ENCODE results near the gene TMEM92. TPM values are rescaled to one million over a fixed set of nuclear protein-coding genes. Genes with fewer than 3 reads are reported as not detected.

TMEM92 gene
- total RNA-seq, 2 experiments from 2014 or later = not detected

- POLR2A ChIA-PET = no interaction called here
- Histone ChIP-seq H3K27ac (ENCODE audit: low read depth, low read length, poor library complexity, severe bottlenecking) (no peak overlapping the region), H3K9me3 (ENCODE audit: low read length) (no peaks in the 10 kb centered on the region), H4K20me1 (ENCODE audit: insufficient read depth, low read length) (no peaks in the 10 kb centered on the region), H3K9me2 (ENCODE audit: insufficient read depth, low read length) (no peaks in the 10 kb centered on the region), H3K4me1 (ENCODE audit: insufficient read depth, low read length, poor library complexity, severe bottlenecking) (no peaks in the 10 kb centered on the region), H2AFZ (ENCODE audit: low read length) (no peak overlapping the region), H3K4me3 (ENCODE audit: low read depth, low read length, poor library complexity, severe bottlenecking) (no peak overlapping the region), H3K36me3 (ENCODE audit: insufficient read depth, low read length) (no peaks in the 10 kb centered on the region), H3K79me2 (ENCODE audit: insufficient read depth, low read depth, low read length) (no peaks in the 10 kb centered on the region), H3K4me2 (ENCODE audit: low read length) (no peak overlapping the region)
- TF ChIP-seq EZH2phosphoT487 (IDR thresholded peaks at IDR 0.05; ENCODE audit: borderline replicate concordance, low read depth, low read length) = no peak
- TF ChIP-seq, protein P1, sequence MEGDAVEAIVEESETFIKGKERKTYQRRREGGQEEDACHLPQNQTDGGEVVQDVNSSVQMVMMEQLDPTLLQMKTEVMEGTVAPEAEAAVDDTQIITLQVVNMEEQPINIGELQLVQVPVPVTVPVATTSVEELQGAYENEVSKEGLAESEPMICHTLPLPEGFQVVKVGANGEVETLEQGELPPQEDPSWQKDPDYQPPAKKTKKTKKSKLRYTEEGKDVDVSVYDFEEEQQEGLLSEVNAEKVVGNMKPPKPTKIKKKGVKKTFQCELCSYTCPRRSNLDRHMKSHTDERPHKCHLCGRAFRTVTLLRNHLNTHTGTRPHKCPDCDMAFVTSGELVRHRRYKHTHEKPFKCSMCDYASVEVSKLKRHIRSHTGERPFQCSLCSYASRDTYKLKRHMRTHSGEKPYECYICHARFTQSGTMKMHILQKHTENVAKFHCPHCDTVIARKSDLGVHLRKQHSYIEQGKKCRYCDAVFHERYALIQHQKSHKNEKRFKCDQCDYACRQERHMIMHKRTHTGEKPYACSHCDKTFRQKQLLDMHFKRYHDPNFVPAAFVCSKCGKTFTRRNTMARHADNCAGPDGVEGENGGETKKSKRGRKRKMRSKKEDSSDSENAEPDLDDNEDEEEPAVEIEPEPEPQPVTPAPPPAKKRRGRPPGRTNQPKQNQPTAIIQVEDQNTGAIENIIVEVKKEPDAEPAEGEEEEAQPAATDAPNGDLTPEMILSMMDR (conservative IDR thresholded peaks at IDR 0.05; ENCODE audit: low read length) = no peak
- intact Hi-C loops (cut with micrococcal nuclease; ENCODE audit: unreplicated experiment) = no loop called here
- CTCF ChIA-PET (ENCODE audit: unreplicated experiment) = no interaction called here
- DNase-seq (ENCODE audit: low spot score) = no peak
- BruUV-seq (replicated peaks) = no TSS peak
These were observed 6.7 kb downstream of the TMEM92 start for GRCh38 chr17:50280801-50281441.

DNA sequence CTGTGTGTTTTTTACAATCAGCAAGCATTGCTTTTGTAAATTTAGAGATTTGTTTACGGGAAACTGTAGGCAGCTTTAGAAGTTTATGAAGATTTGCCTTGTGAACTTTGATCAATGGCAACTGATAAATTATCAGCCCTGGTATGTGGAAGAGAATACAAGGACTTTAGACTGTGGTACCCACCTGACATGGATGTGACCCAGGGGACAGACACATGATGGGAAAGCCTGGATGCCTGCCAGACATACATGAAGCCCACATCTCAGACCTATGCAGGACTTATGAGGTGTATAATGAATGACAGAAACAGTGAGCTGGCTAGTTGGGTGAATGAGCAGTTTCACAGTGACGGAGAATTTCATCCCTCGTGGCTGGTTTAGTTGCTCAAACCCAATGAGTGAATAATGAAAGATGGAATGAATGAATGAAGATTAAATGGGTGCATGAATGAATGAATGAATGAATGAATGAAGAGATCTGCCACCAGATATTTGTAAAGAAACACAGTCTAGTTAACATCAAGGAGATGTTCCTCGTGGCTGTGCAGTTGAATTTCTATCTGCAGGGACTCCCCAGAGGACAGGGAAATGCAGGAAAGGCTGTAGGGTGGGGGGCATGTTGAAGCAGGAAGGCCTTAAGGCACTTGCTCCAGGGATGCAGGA, 7.6 kb downstream of the TMEM92 start:
- Histone ChIP-seq H3K9me3 (ENCODE audit: low read length) (no peaks in the 10 kb centered on the region), H3K4me1 (ENCODE audit: insufficient read depth, low read length, poor library complexity, severe bottlenecking) (no peaks in the 10 kb centered on the region), H3K4me2 (ENCODE audit: low read length) (no peak overlapping the region), H3K36me3 (ENCODE audit: insufficient read depth, low read length) (no peaks in the 10 kb centered on the region), H3K4me3 (ENCODE audit: low read depth, low read length, poor library complexity, severe bottlenecking) (no peak overlapping the region), H3K27ac (ENCODE audit: low read depth, low read length, poor library complexity, severe bottlenecking) (no peak overlapping the region), H3K79me2 (ENCODE audit: insufficient read depth, low read depth, low read length) (no peaks in the 10 kb centered on the region), H4K20me1 (ENCODE audit: insufficient read depth, low read length) (no peaks in the 10 kb centered on the region), H3K9me2 (ENCODE audit: insufficient read depth, low read length) (no peaks in the 10 kb centered on the region), H2AFZ (ENCODE audit: low read length) (no peak overlapping the region)
- no peak for DNase-seq (ENCODE audit: low spot score)
- TF ChIP-seq, protein P1 (conservative IDR thresholded peaks at IDR 0.05; ENCODE audit: low read length) = no peak
- no peak for TF ChIP-seq EZH2phosphoT487 (IDR thresholded peaks at IDR 0.05; ENCODE audit: borderline replicate concordance, low read depth, low read length)
- no TSS peak for BruUV-seq (replicated peaks)
- ChIA-PET CTCF (ENCODE audit: unreplicated experiment) (interaction anchor here (0.6 kb wide), 1 partner anchor 405 kb away, joined by 3 read pairs; no protein-coding TSS in a partner anchor), POLR2A (no interaction called here)
- intact Hi-C loops (cut with micrococcal nuclease; ENCODE audit: unreplicated experiment) = no loop called here

GRCh38 chr17:50283246-50283645, 9.0 kb downstream of the TMEM92 start:
- H3K4me3 ChIP-seq (ENCODE audit: low read depth, low read length, poor library complexity, severe bottlenecking) = no peak overlapping the region
- DNase-seq (ENCODE audit: low spot score) = no peak
- H3K9me3 ChIP-seq (ENCODE audit: low read length) = no peaks in the 10 kb centered on the region
- H3K27ac ChIP-seq (ENCODE audit: low read depth, low read length, poor library complexity, severe bottlenecking) = no peak overlapping the region
- CTCF ChIA-PET (ENCODE audit: unreplicated experiment) = no interaction called here
- POLR2A ChIA-PET = no interaction called here
- H3K4me2 ChIP-seq (ENCODE audit: low read length) = no peak overlapping the region
- H4K20me1 ChIP-seq (ENCODE audit: insufficient read depth, low read length) = no peaks in the 10 kb centered on the region
- H3K79me2 ChIP-seq (ENCODE audit: insufficient read depth, low read depth, low read length) = no peaks in the 10 kb centered on the region
- intact Hi-C loops (cut with micrococcal nuclease; ENCODE audit: unreplicated experiment) = no loop called here
- no TSS peak for BruUV-seq (replicated peaks)
- TF ChIP-seq, protein P1 (conservative IDR thresholded peaks at IDR 0.05; ENCODE audit: low read length) = no peak
- no peak for TF ChIP-seq EZH2phosphoT487 (IDR thresholded peaks at IDR 0.05; ENCODE audit: borderline replicate concordance, low read depth, low read length)
- H3K4me1 ChIP-seq (ENCODE audit: insufficient read depth, low read length, poor library complexity, severe bottlenecking) = no peaks in the 10 kb centered on the region
- no peak overlapping the region for H2AFZ ChIP-seq (ENCODE audit: low read length)
- no peaks in the 10 kb centered on the region for H3K9me2 ChIP-seq (ENCODE audit: insufficient read depth, low read length)
- no peaks in the 10 kb centered on the region for H3K36me3 ChIP-seq (ENCODE audit: insufficient read depth, low read length)

Data from OCI-LY7 (cell line).